ENCODE results near the gene GATB. TPM values are rescaled to one million over a fixed set of nuclear protein-coding genes. Genes with fewer than 3 reads are reported as not detected.

The GATB gene
- total RNA-seq, 4 donors from 2014 or later, result 13.4 to 42.2 (median 24.8) TPM

DNA sequence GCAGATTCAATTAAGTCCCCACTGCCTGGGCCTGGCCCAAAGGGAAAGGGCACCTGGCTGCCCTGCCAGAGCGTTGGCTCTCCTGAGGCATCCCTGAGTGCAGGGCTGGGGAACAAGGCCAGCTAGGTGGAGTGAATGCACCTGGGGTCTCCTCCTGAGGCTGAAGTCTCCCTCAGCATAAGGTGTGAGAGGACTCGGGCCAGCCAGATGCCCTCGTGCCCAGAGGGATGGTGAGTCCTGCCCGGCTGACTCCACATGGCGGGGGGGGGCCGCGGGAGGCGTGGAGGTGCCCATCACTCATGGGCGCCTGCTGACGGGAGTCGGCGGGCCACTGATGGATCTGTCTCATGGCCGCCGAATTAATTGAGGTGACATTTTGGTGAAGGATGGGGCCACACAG is 87.8 kb downstream of the GATB start:
- TF ChIP-seq, protein P1, sequence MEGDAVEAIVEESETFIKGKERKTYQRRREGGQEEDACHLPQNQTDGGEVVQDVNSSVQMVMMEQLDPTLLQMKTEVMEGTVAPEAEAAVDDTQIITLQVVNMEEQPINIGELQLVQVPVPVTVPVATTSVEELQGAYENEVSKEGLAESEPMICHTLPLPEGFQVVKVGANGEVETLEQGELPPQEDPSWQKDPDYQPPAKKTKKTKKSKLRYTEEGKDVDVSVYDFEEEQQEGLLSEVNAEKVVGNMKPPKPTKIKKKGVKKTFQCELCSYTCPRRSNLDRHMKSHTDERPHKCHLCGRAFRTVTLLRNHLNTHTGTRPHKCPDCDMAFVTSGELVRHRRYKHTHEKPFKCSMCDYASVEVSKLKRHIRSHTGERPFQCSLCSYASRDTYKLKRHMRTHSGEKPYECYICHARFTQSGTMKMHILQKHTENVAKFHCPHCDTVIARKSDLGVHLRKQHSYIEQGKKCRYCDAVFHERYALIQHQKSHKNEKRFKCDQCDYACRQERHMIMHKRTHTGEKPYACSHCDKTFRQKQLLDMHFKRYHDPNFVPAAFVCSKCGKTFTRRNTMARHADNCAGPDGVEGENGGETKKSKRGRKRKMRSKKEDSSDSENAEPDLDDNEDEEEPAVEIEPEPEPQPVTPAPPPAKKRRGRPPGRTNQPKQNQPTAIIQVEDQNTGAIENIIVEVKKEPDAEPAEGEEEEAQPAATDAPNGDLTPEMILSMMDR (IDR thresholded peaks at IDR 0.05; ENCODE audit: low read depth), result no peak

DNA sequence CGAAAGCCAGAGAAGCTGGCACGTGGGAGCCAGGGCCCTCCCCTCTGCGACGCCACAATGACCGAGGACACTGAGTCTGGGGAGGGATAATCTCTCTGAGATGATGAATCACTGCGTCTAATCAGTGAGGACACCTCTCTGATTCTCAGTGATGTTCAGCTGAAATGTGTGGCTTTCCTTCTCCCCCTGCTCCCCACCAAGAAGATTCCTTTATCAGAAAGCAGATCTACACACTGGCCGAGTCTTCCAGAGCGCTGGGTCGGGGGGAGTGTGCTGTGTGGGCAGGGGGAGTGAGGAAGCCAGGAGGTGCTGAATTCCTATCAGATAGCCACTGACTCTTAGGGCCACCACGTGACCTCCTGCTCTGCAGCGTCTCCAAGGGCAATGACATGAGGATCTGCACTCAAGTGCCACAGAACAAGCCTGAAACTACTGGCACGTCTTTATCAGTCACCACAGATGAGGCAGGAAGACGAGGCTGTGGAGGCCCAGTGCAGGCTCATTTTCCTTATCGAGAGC is 89.2 kb downstream of the GATB start:
- TF ChIP-seq, protein P1 (IDR thresholded peaks at IDR 0.05; ENCODE audit: low read depth), result no peak

DNA sequence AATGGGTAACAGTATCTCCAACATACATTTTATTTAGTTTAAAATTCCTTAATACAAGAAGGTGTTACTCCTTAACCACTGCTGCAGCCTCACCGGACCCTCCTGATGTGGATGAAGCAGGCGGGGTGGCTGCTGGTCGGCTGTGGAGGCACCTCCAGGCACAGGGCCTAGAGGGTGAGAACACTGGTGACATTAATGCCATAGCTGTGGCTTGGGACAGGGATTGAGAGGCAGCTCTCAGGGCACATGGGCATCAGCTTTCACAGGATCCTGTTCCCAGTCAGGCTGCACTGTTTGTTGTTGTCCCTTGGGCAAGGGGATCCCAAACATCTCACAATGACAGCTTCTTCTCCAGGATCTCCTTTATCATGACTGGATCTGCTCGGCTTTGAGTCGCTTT is 90.0 kb downstream of the GATB start:
- TF ChIP-seq, protein P1 (IDR thresholded peaks at IDR 0.05; ENCODE audit: low read depth), result no peak

DNA sequence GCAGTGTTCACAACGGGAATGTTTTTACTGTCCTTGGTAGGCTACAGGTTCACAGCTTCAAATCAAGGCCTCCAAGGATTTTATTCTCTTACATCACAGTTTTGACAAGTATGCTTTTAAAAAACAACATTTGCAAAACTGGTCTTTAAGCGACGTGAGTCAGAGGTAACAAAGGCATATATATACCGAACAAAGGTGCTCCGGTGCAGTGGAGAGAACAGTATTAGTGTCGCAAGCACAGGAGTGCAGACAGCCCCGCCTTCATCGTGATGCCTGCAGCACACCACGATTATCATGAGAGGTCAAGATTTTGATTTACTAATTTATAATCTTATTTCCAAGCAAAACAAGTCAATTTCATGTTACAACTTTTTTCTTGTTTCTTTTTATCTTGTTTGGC is 90.8 kb downstream of the GATB start:
- TF ChIP-seq, protein P1 (IDR thresholded peaks at IDR 0.05; ENCODE audit: low read depth), result no peak

DNA sequence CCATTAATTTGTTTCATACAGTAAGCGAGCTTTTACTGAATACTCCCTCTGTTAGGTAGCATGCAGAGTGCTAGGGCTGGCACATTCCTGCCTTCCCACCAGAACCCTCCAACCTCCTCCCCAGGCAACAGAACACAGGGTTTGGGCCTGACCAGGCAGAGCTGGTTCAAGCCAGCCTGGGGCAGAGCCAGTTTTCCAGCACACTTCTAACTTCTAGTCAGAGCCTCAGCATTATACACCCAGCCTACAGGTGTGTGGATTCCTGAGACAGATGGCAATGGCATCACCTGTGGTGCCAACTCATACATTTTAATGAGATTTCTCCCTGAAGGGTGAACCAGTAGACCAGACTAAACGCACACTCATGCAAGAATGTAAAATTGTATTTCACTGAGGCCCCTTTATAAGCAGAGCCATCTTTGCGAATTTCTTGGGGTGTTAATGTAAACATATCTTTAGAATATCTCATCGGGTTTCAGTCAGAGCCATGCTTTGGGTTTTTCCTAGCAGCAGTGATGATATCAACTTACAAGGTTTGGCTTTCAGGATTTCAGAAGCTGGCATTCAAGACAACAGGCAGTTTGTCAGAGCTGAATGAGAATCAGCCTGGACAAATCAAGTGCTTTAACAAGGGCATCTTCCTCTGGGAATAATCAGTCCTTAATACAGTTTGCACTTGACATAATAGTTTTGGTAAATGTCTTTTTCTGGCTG is 92.0 kb downstream of the GATB start:
- TF ChIP-seq, protein P1 (IDR thresholded peaks at IDR 0.05; ENCODE audit: low read depth), result no peak

DNA sequence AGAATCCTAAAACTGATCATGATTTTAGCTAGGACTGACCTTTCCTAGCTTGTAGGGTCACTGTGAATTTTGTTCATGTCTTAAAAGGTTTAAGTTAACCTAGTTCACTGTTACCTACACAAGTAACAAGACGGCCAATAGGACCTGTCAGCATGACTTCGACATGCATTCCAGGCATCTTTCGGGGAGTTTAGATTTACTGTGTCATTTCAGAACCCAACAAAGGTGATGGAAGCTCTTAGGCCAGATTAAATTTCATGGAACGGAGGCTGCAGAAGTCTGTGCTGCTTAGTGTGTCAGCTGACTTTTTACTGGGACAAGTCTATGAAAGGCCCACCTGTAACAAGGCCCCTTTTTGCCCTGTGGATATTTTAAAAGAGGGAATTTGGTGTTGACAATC is 93.1 kb downstream of the GATB start:
- TF ChIP-seq, protein P1 (IDR thresholded peaks at IDR 0.05; ENCODE audit: low read depth), result no peak

DNA sequence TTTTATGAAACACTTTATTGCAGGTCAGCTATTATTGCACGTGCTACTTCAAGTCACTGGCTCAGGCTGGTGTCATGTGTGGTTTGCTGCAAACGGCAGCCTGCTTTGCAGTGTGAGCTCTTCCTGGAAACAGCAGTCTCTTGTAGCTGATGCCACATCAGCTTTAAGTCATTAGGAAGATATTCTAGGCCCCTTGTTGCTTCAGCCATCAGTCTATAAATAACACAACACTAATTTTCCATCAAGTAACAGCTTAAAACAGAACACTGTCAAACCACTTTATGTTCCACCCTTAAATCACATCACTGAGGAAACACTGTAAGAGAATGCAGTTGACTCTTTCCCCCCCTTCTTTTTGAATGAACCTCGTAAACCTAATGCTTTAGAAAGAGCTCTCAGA is 93.8 kb downstream of the GATB start:
- TF ChIP-seq, protein P1 (IDR thresholded peaks at IDR 0.05; ENCODE audit: low read depth), result no peak

Measured in subcutaneous adipose tissue (tissue), 4 donors.